Small intestine (tissue), 7 donors: ENCODE measurements around the gene DIAPH3. TPM values are rescaled to one million over a fixed set of nuclear protein-coding genes. Genes with fewer than 3 reads are reported as not detected.

Experiments
- DNase-seq, 2 donors: peaks; one replicate each; pipeline versions ENCODE4 v3.0.0 to v3.0.0-alpha.2; 2013
- FAIRE-seq: peaks from 2 replicates; lab custom pipeline; 2012; peaks lifted over from hg19 to GRCh38; lab: Jason Lieb, UNC
- H3K27ac ChIP-seq, 3 donors: one replicate each; pipeline ENCODE4 v1.5.1; 2013; ENCODE audit warnings: low read length in 2 of 3, mild to moderate bottlenecking in 2 of 3, control low read depth in 1 of 3, inconsistent platforms in 1 of 3, low read depth in 1 of 3, moderate library complexity in 1 of 3
- H3K27me3 ChIP-seq, 3 donors: one replicate each; pipeline ENCODE4 v1.6.1; 2013; ENCODE audit warnings: low read length in 3 of 3, inconsistent platforms in 1 of 3; ENCODE audit not compliant: control insufficient read depth in 3 of 3, insufficient read depth in 3 of 3
- H3K36me3 ChIP-seq, 3 donors: one replicate each; pipeline ENCODE4 v1.6.1; 2013; ENCODE audit warnings: low read length in 3 of 3, inconsistent platforms in 1 of 3, low read depth in 1 of 3, mild to moderate bottlenecking in 1 of 3, moderate library complexity in 1 of 3; ENCODE audit not compliant: control insufficient read depth in 3 of 3, insufficient read depth in 2 of 3
- H3K4me1 ChIP-seq, 3 donors: one replicate each; pipeline ENCODE4 v1.6.1; 2013; ENCODE audit warnings: low read length in 2 of 3, inconsistent platforms in 1 of 3, low read depth in 1 of 3, mild to moderate bottlenecking in 1 of 3, moderate library complexity in 1 of 3; ENCODE audit not compliant: control insufficient read depth in 3 of 3, insufficient read depth in 2 of 3
- H3K4me3 ChIP-seq, 3 donors: one replicate each; pipeline ENCODE4 v1.5.1; 2013; ENCODE audit warnings: low read length in 3 of 3, control low read depth in 1 of 3, inconsistent platforms in 1 of 3, low read depth in 1 of 3, mild to moderate bottlenecking in 1 of 3, moderate library complexity in 1 of 3
- H3K9me3 ChIP-seq, 2 donors: one replicate each; pipeline ENCODE4 v1.6.1; 2013; ENCODE audit warnings: low read depth in 1 of 2, low read length in 1 of 2; ENCODE audit not compliant: control insufficient read depth in 2 of 2, insufficient read depth in 1 of 2
- WGBS, 3 donors: extraction: QIAGEN DNeasy Blood & Tissue Kit; methylation state at CpG; one replicate each; pipeline ENCODE4 v1.1.7; 2013; 5-methylcytosine and 5-hydroxymethylcytosine counted together
- polyA plus RNA-seq, 4 donors: library from polyadenylated mRNA; stranded (reverse) in 3 of 4; unstranded in 1 of 4; fragments of 200-250 nt in 3 of 4; fragments of 120-200 nt in 1 of 4; gene quantifications; one replicate each; pipeline versions ENCODE4 v1.2.1 to v1.2.3, GENCODE V29; 2013
- donor health status: healthy with polysubstance abuse.
- donor health status: control.
- donor health status: control.
- donor health status: Bipolar disorder and iron deficiency.
- donor health status: healthy.

The DIAPH3 gene
- polyA plus RNA-seq, 4 donors, result 0.67 to 4.2 (median 3.1) TPM

- H3K4me1 ChIP-seq, result no peaks in the 10 kb centered on the region
- H3K36me3 ChIP-seq, result no peaks in the 10 kb centered on the region
- no peaks in the 10 kb centered on the region for H3K27me3 ChIP-seq
- H3K4me3 ChIP-seq, result no peak overlapping the region
- H3K9me3 ChIP-seq, result no peaks in the 10 kb centered on the region
- no peak for DNase-seq
- no peak overlapping the region for H3K27ac ChIP-seq
- 89 to 92% (median 90%) methylated on average over 1 of the region's 1 CpG for WGBS, 3 donors
- FAIRE-seq, result no peak
Measured at GRCh38 chr13:60182907-60183306, 19.2 kb upstream of the DIAPH3 start.

- Histone ChIP-seq H3K36me3 (no peaks in the 10 kb centered on the region), H3K9me3 (no peaks in the 10 kb centered on the region), H3K27me3 (no peaks in the 10 kb centered on the region), H3K4me3 (no peak overlapping the region), H3K27ac (no peak overlapping the region), H3K4me1 (no peaks in the 10 kb centered on the region)
- DNase-seq (no peak), FAIRE-seq (peak; percentile 62)
- WGBS, 3 donors, result 77 to 91% (median 87%) methylated on average over 1 of the region's 1 CpG
Measured at GRCh38 chr13:60178327-60178726, 14.6 kb upstream of the DIAPH3 start.

- no peak for DNase-seq
- peaks cover 0 to 5% (median 0%) of the 10 kb centered on the region in 3 donors for H3K4me1 ChIP-seq
- H3K27me3 ChIP-seq, result no peaks in the 10 kb centered on the region
- no peaks in the 10 kb centered on the region for H3K36me3 ChIP-seq
- 81 to 84% (median 82%) methylated on average over 5 of the region's 5 CpGs for WGBS, 3 donors
- no peak overlapping the region for H3K4me3 ChIP-seq
- H3K9me3 ChIP-seq, result no peaks in the 10 kb centered on the region
- FAIRE-seq, result no peak
- no peak overlapping the region for H3K27ac ChIP-seq
Measured at GRCh38 chr13:60175571-60175970, 11.8 kb upstream of the DIAPH3 start.

- no peaks in the 10 kb centered on the region for H3K9me3 ChIP-seq
- DNase-seq (no peak), FAIRE-seq (no peak)
- peaks cover 0 to 12% (median 2%) of the 10 kb centered on the region in 3 donors for H3K4me1 ChIP-seq
- H3K36me3 ChIP-seq, result no peaks in the 10 kb centered on the region
- no peaks in the 10 kb centered on the region for H3K27me3 ChIP-seq
- H3K4me3 ChIP-seq, result no peak overlapping the region
- 84 to 87% (median 86%) methylated on average over 5 of the region's 5 CpGs for WGBS, 3 donors
- no peak overlapping the region for H3K27ac ChIP-seq
Measured at GRCh38 chr13:60174113-60174512, 10.4 kb upstream of the DIAPH3 start.

DNA sequence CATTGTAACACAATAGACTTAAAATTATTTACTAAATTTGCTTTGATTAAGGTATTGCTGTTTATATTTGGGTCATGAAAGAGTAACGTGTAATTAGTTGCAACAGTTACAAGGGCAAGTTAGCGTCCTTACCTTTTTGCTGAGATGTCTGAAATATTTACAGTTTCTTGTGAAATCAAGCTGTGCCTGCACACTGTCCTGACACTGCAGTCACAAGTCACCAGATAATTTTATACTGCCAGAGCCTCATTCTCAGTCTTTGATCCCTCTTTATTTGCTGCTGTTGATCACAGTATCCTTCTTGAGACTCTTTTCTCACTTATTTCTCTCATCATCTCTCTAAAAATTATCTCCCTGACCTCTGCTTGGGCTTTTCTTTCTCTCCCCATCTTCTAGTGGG, 8.4 kb upstream of the DIAPH3 start:
- Histone ChIP-seq H3K9me3 (no peaks in the 10 kb centered on the region), H3K27ac (peak overlapping the region in 1 of 3 donors; percentile 18), H3K27me3 (no peaks in the 10 kb centered on the region), H3K4me1 (peaks cover 0 to 12% (median 2%) of the 10 kb centered on the region in 3 donors), H3K4me3 (no peak overlapping the region), H3K36me3 (no peaks in the 10 kb centered on the region)
- 42 to 68% (median 63%) methylated on average over 2 of the region's 2 CpGs for WGBS, 3 donors
- FAIRE-seq, result no peak
- DNase-seq, result peak in 1 of 2 donors; percentile 57

- FAIRE-seq (no peak), DNase-seq (no peak)
- Histone ChIP-seq H3K27ac (no peak overlapping the region), H3K9me3 (no peaks in the 10 kb centered on the region), H3K4me3 (no peak overlapping the region), H3K4me1 (peaks cover 0 to 20% (median 2%) of the 10 kb centered on the region in 3 donors), H3K27me3 (no peaks in the 10 kb centered on the region), H3K36me3 (no peaks in the 10 kb centered on the region)
- WGBS, 3 donors, result 84 to 92% (median 89%) methylated on average over 3 of the region's 3 CpGs
Measured at GRCh38 chr13:60170414-60170813, 6.7 kb upstream of the DIAPH3 start.

DNA sequence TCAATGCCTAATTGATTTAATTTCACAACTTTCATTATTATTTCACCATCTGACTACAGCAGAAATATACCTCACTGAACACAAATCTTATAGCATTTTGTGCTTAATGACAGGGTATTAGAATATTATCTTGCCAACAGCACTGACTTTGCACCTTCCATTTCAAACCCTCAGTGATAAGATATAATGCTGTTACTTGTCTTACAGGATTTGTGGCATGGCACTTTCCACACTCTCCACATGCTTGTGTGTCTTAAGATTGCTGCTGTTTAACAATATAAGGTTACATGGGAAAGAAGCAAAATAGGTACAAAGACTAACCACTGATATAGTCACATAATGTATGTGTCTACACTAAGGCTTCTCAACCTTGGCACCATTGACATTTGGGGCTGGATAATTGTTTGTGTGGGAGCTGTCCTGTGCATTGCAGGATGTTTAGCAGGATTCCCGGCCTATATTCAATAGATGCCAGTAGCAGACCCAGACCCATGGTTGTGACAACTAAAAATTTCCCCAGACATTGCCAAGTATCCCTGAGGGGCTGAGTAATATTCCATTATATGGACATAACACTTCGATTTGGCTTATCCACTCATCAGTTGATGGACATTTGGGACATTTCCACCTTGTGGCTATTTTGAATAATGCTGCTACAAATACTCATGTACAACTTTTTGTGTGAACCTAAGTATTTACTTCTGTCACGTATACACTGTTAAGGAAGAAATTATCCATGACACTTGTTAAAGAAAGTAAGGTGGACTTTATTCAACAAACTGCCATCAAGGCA, 5.7 kb upstream of the DIAPH3 start:
- Histone ChIP-seq H3K4me1 (peaks cover 2 to 27% (median 7%) of the 10 kb centered on the region in 3 donors), H3K9me3 (no peaks in the 10 kb centered on the region), H3K36me3 (no peaks in the 10 kb centered on the region), H3K4me3 (no peak overlapping the region), H3K27me3 (no peaks in the 10 kb centered on the region), H3K27ac (peak overlapping the region in 1 of 3 donors; percentile 61)
- DNase-seq (peak; percentile 59 to 64), FAIRE-seq (no peak)
- 68 to 83% (median 81%) methylated on average over 3 of the region's 3 CpGs for WGBS, 3 donors

- Histone ChIP-seq H3K36me3 (no peaks in the 10 kb centered on the region), H3K27me3 (no peaks in the 10 kb centered on the region), H3K9me3 (no peaks in the 10 kb centered on the region), H3K27ac (no peak overlapping the region), H3K4me3 (no peak overlapping the region), H3K4me1 (peaks cover 2 to 23% (median 7%) of the 10 kb centered on the region in 3 donors)
- no peak for FAIRE-seq
- 86 to 90% (median 89%) methylated on average over 3 of the region's 3 CpGs for WGBS, 3 donors
- no peak for DNase-seq
Measured at GRCh38 chr13:60167121-60167520, 3.4 kb upstream of the DIAPH3 start.
